Smooth muscle cell (in vitro differentiated cells): Measurements from ENCODE around the gene EIF4E2. TPM values are rescaled to one million over a fixed set of nuclear protein-coding genes. Genes with fewer than 3 reads are reported as not detected.

ENCODE experiments used
- DNase-seq: peaks from one replicate; lab custom pipeline; 2025; ENCODE audit not compliant: unreplicated experiment; lab: John Stamatoyannopoulos, UW
- H2AFZ ChIP-seq: fragments of 200-600 bp; sonication (generic); 2 replicates; pipeline ENCODE4 v1.6.0; 2016; ENCODE audit warnings: antibody characterized with exemption, low read depth, mild to moderate bottlenecking
- H3F3A ChIP-seq: fragments of 200-600 bp; sonication (generic); 2 replicates; pipeline ENCODE4 v1.6.0; 2017; ENCODE audit warnings: antibody characterized with exemption, low read depth
- H3K27ac ChIP-seq: fragments of 200-600 bp; sonication (generic); 2 replicates; pipeline ENCODE4 v1.5.1; 2016; ENCODE audit warnings: low read depth, mild to moderate bottlenecking
- H3K27me3 ChIP-seq: fragments of 200-600 bp; sonication (generic); 2 replicates; pipeline ENCODE4 v1.6.1; 2016; ENCODE audit warnings: low read depth, mild to moderate bottlenecking
- H3K36me3 ChIP-seq: fragments of 200-600 bp; sonication (generic); 2 replicates; pipeline ENCODE4 v1.5.1; 2016; ENCODE audit warnings: low read depth
- H3K4me1 ChIP-seq: fragments of 200-600 bp; sonication (generic); 2 replicates; pipeline ENCODE4 v1.5.1; 2016; ENCODE audit warnings: low read depth
- H3K4me2 ChIP-seq: fragments of 200-600 bp; sonication (generic); 2 replicates; pipeline ENCODE4 v1.6.0; 2016; ENCODE audit warnings: mild to moderate bottlenecking
- H3K4me3 ChIP-seq: fragments of 200-600 bp; sonication (generic); 2 replicates; pipeline ENCODE4 v1.5.1; 2016; ENCODE audit warnings: mild to moderate bottlenecking
- H3K79me2 ChIP-seq: fragments of 200-600 bp; sonication (generic); 2 replicates; pipeline ENCODE4 v1.6.0; 2016; ENCODE audit warnings: low read depth, mild to moderate bottlenecking
- H3K9ac ChIP-seq: fragments of 200-600 bp; sonication (generic); 2 replicates; pipeline ENCODE4 v1.6.0; 2016; ENCODE audit warnings: low read depth
- H3K9me3 ChIP-seq: fragments of 200-600 bp; sonication (generic); replicated peaks from 2 replicates; pipeline ENCODE4 v1.5.1; 2016; ENCODE audit warnings: low read depth
- H4K20me1 ChIP-seq: fragments of 200-600 bp; sonication (generic); 2 replicates; pipeline ENCODE4 v1.6.0; 2016; ENCODE audit warnings: low read depth
- CTCF ChIP-seq: fragments of 200-600 bp; sonication (generic); IDR thresholded peaks from 2 replicates; pipeline ENCODE4 v1.5.1; 2017; ENCODE audit warnings: borderline replicate concordance, mild to moderate bottlenecking, antibody characterized with exemption; ENCODE audit not compliant: insufficient read depth, poor library complexity, severe bottlenecking
- WGBS: methylation state at CpG from one replicate; pipeline ENCODE4 v1.1.7; 2016; ENCODE audit warnings: low lambda C conversion rate; 5-methylcytosine and 5-hydroxymethylcytosine counted together
- polyA plus RNA-seq: library from polyadenylated mRNA; unstranded; fragments of >200 nt; fragmentation: Nextera tagmentation; extraction: Ambion mirVana; gene quantifications from 2 replicates; pipeline ENCODE4 v1.2.1, GENCODE V29; 2016
- total RNA-seq: library from RNA; depleted of rRNA; stranded (reverse); fragments of >200 nt; gene quantifications from 2 replicates; pipeline ENCODE4 v1.2.3, GENCODE V29; 2014

EIF4E2 gene
- total and polyA plus RNA-seq, 2 experiments from 2014 or later: 83.1 to 189 TPM

DNA sequence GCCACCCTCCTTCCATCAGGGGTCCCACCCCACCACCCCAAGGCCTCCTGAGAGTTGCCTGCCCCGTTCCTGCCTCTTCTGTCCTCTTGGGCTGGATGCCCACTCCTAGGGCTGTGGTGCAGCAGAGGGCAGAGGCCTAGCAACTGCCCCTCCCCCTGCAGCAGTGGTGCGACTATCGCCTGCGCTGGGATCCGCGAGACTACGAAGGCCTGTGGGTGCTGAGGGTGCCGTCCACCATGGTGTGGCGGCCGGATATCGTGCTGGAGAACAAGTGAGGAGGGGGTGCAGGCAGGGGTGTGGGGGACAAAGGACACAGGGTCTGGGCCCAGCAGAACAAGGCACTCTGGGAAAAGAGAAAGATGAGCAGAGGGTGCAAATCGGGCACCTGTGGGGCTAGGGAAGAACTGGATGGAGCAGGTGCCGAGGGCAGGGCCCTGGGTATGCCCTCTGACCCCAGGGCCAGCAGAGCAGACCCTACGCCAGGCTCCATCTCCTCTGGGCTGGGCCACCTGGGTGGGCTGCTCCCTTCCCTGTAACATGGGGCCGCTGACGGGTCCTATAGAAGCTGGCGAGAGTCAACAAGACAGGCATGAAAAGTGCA lies 9.9 kb upstream of the EIF4E2 start:
- no peaks in the 10 kb centered on the region for H3K27me3 ChIP-seq
- no peak overlapping the region for H3K27ac ChIP-seq
- H3K79me2 ChIP-seq: no peaks in the 10 kb centered on the region
- no peaks in the 10 kb centered on the region for H3K9me3 ChIP-seq
- H3K4me2 ChIP-seq: no peak overlapping the region
- TF ChIP-seq CTCF: no peak
- peaks cover 3% of the 10 kb centered on the region for H4K20me1 ChIP-seq
- H3F3A ChIP-seq: no peaks in the 10 kb centered on the region
- H3K36me3 ChIP-seq: no peaks in the 10 kb centered on the region
- peaks cover 6% of the 10 kb centered on the region for H3K4me1 ChIP-seq
- no peak overlapping the region for H2AFZ ChIP-seq
- H3K9ac ChIP-seq: no peak overlapping the region
- H3K4me3 ChIP-seq: no peak overlapping the region
- no peak for DNase-seq
- WGBS: 97% methylated on average over 17 of the region's 17 CpGs

GRCh38 chr2:232541195-232541960 lies 9.1 kb upstream of the EIF4E2 start:
- no peaks in the 10 kb centered on the region for H3K9me3 ChIP-seq
- H3K9ac ChIP-seq: no peak overlapping the region
- H3K79me2 ChIP-seq: no peaks in the 10 kb centered on the region
- H3K27ac ChIP-seq: no peak overlapping the region
- no peaks in the 10 kb centered on the region for H3K36me3 ChIP-seq
- WGBS: 73% methylated on average over 19 of the region's 19 CpGs
- no peak overlapping the region for H3K4me3 ChIP-seq
- peaks cover 6% of the 10 kb centered on the region for H3K4me1 ChIP-seq
- no peaks in the 10 kb centered on the region for H3K27me3 ChIP-seq
- no peak overlapping the region for H2AFZ ChIP-seq
- no peak for DNase-seq
- peaks cover 7% of the 10 kb centered on the region for H4K20me1 ChIP-seq
- H3K4me2 ChIP-seq: no peak overlapping the region
- no peaks in the 10 kb centered on the region for H3F3A ChIP-seq
- TF ChIP-seq CTCF: no peak

DNA sequence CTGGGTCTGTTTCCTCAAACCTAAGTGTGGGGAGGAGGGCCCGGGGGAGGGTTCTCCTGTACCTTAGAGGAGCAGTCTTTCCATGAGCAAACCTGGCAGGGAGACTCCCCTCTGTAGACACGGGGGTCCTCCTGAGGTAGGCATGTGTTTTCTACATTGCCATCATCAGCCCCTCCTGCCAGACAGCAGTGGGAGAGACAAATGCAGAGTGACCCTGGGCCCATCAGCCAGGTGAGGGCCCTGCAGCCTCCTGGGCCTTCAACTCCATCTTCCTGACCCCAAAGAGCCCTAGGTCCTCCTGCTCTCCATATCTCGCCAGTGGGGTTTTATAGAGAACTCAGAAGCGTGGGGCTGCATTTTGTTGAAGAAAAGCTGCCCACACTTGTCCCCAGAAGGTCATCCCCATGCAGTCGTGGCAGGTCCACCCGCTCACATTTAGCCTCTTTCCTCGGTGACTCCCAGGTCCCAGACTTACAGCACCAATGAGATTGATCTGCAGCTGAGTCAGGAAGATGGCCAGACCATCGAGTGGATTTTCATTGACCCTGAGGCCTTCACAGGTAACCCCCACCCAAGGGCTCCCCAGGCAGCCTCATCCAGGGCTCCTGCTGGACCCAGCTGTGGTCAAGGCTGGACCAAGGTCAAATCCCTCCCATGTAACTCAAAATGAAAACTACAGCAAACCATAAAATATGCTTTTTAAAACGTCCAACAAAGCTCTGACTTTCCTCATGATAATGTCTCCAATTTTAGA lies 8.4 kb upstream of the EIF4E2 start:
- 79% methylated on average over 9 of the region's 9 CpGs for WGBS
- Histone ChIP-seq H3K9me3 (no peaks in the 10 kb centered on the region), H3F3A (no peaks in the 10 kb centered on the region), H2AFZ (no peak overlapping the region), H3K36me3 (no peaks in the 10 kb centered on the region), H3K4me3 (no peak overlapping the region), H3K27ac (no peak overlapping the region), H3K27me3 (no peaks in the 10 kb centered on the region), H3K4me1 (peaks cover 6% of the 10 kb centered on the region), H3K4me2 (no peak overlapping the region), H3K79me2 (no peaks in the 10 kb centered on the region), H3K9ac (no peak overlapping the region), H4K20me1 (peaks cover 7% of the 10 kb centered on the region)
- TF ChIP-seq CTCF: no peak
- no peak for DNase-seq
